AG09309 (cell line): ENCODE results near the gene RMND1.

Experiments
- DNase-seq: peaks from one replicate; pipeline ENCODE4 v3.0.0-alpha.2; 2010; ENCODE audit warnings: low read depth
- H3K4me3 ChIP-seq: 2 replicates; pipeline ENCODE4 v1.5.1; 2011; ENCODE audit warnings: mild to moderate bottlenecking, low read depth, low read length, moderate library complexity; ENCODE audit not compliant: control insufficient read depth
- CTCF ChIP-seq: IDR thresholded peaks from 2 replicates; pipeline ENCODE4 v1.5.1; 2011; ENCODE audit warnings: mild to moderate bottlenecking, low read depth, low read length, inconsistent platforms; ENCODE audit not compliant: insufficient read depth, control insufficient read depth; ENCODE audit errors: missing control alignments

The RMND1 gene

GRCh38 chr6:151409679-151410078, 42.2 kb downstream of the RMND1 start:
- TF ChIP-seq CTCF = no peak

GRCh38 chr6:151409260-151409659, 42.7 kb downstream of the RMND1 start:
- TF ChIP-seq CTCF = no peak
- no peak for DNase-seq

More at GRCh38 chr6:151409679-151410078, 42.2 kb downstream of the RMND1 start:
- DNase-seq = no peak
- no peak overlapping the region for H3K4me3 ChIP-seq

GRCh38 chr6:151408858-151409257, 43.1 kb downstream of the RMND1 start:
- no peak overlapping the region for H3K4me3 ChIP-seq
- no peak for TF ChIP-seq CTCF
- DNase-seq = no peak

More at GRCh38 chr6:151409260-151409659, 42.7 kb downstream of the RMND1 start:
- H3K4me3 ChIP-seq = no peak overlapping the region

- no peak for DNase-seq
- H3K4me3 ChIP-seq = no peak overlapping the region
- TF ChIP-seq CTCF = no peak
Observed at GRCh38 chr6:151403919-151404308, 48.0 kb downstream of the RMND1 start.

DNA sequence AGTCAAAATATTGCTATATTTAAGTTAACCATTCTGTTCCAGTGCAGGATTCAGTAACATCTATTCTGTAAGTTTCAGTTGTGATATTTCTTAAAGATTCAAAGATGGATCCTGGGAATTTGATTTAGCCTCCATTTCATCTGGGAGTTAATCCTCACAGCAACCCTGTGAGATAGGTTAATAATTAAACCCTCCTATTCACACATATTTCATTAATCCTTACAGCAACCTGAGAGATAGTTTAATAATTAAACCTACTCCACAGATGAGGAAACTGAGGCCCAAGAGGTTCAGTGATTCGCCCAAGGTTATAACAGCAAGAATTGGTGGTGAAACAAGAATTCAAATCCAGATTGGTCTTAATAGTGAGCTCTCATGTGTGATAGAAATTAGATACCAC, 49.7 kb downstream of the RMND1 start:
- DNase-seq = no peak
- TF ChIP-seq CTCF = no peak
- H3K4me3 ChIP-seq = no peak overlapping the region

DNA sequence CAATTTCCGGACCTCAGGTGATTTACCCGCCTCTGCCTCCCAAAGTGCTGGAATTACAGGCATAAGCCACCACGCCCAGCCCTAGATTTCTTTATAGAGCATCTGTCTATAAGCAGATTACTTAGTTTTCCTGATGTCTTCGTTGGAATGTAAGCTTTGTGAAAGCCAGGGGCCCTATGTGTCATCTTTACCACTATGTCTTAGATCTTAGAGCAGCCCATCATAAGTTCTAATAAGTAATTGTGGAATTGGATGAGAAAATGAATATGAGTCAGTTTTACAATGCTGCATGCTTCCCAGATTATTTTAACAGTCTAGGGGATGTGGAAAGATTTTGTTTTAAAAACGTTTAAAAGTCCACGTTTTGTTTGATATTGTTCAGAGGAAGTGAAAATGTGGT, 51.5 kb downstream of the RMND1 start:
- DNase-seq = peak; percentile 51
- H3K4me3 ChIP-seq = no peak overlapping the region
- TF ChIP-seq CTCF = no peak

DNA sequence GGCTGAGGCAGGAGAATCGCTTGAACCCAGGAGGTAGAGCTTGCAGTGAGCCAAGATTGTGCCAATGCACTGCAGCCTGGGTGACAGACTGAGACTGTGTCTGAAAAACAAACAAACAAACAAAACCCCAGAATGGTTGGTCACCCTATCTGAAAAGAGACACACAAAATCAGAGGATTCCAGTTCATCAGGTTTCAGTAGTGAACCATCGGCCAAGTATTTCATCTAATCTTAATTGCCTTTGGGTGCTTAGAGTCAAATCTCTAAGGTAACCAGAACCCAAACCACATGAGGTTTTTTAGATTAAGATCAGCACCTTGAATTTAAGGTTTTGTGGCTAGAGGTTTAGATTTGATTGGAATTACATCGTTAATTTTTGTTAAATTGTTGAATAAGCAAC, 52.2 kb downstream of the RMND1 start:
- no peak for DNase-seq
- H3K4me3 ChIP-seq = no peak overlapping the region
- no peak for TF ChIP-seq CTCF
